Measurements from ENCODE around the gene RIMKLB.
"Not testable (repeated sequence)": the region's sequence is repeated elsewhere in the genome, so short reads cannot be mapped to it uniquely, and the experiment has no call there.

Gene RIMKLB

DNA sequence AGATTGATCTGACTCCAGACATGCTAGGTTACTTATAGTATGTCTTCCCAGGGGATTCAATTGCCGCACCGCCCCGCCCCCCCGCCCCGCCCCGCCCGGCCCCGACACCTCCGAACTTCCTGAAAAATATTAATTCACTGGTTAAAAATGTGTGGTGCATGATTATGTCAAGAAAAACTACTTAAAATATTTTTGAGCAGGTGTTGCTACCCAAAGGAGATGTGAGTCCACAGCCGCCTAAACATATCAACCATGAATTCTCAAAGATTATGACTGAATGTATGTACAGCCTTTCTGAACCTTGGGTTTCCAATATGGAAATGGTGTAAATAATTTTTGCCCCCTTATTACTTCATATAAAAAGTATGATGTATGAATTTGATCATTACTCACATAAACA, 2.7 kb upstream of the RIMKLB start:
- DNase-seq = no peak

DNA sequence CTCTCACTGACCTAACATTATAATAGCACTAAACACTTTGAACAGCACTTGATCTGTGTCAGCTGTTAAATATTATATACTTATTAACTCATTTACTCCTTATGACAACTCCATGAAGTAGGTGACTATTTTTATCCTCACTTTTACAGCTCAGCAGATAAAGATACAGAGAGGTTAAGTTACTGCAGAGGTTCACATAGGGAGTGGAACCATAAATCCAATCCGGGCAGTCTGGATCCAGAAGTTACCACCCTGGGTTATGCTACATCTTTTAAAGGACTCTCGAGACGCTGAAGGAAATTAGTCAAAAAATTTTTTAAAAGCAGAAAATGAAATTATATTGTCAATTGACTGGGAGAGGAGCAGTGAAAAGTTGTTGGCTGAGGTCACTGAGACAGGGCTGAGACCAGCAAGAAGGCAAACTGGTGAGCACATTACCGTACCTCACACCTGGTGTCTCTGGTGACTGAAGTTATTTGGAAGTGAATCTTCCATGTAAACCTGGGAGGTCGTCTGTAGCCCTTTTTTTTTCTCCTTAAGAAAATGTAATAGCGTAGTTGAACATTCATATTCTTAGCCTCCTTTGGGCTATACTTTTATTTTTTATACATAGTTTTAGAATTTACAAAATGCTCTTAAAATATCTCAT, 1.2 kb upstream of the RIMKLB start:
- no peak for DNase-seq

GRCh38 chr12:8697120-8697475, 693 bp upstream of the RIMKLB start:
- no peak for DNase-seq

DNA sequence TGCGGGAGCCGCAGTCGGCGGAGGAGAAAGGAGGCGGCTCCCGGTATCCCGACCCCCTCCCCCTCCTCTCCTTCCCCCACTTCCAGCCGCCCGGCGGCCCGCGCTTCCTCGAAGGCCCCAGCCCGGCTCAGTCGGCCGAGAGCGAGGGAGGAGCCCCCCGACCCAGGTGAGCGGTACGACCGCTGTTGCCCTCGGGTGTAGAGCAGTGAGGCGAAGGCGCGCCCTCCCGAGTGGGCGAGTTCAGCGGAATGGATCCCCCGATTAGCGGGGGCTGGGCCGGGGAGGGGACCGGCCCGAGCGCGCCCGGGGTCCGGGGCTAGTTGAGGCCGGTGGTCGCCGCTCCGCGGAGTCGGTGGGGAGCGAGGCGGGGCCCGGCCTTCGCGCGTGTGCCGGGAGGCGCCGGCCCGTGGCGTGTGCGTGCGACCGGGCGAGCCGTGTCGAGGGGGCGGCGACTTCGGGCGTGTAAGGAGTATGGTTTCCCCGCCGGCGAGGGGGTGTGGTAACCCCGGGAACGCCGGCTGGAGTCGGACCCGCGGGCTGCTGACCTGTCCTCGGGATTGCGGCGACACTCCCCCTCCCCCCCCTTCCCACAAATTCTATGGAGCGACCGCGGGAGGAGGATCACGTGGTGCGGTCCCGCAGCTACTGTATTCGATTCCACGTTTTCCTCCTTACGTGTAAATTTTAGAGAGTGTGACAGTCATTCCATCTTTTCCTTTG, 501 bp downstream of the RIMKLB start:
- peak in 3 of 4 experiments; percentile 12 to 28 (median 20) for DNase-seq

GRCh38 chr12:8698879-8699278, 1.1 kb downstream of the RIMKLB start:
- DNase-seq = no peak

DNA sequence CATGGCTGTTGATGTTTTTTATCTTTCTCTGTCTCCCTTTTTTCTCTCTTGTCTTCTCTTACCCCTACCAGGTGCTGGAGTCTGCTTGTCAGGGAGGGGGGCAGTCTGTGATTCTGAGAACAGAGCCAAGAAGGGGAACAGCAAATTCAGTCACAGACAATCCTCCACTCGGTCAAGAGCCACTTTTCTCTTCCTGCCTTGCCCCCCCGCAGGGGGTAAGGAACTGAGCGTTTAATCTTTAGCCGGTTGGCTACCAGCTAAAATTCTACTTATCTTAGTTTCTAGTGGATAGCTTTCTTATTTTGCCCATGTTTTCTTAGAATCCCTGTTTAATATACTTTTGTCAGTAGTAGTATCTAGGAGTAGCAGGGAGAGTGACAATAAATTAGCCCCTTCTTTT, 1.9 kb downstream of the RIMKLB start:
- no peak for DNase-seq

GRCh38 chr12:8701046-8701660, 3.4 kb downstream of the RIMKLB start:
- DNase-seq = no peak

DNA sequence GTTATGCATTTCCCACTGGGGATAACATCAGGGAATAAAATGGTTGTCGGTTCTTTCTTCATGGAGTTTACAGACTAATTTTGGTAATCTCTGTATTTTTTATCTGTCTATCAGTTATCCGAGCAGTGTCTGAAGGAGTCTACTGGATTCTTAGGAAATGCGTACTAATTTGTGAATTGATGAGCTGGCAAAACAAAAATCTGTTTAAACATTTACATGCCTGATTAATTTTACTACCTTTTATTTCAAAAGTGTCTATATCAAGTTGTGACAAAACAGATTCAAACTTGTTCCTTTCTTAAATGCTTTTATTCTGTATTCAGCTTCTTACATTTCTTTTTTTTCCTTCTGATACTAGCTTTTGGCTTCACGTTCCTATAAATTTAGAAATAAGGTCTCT, 4.4 kb downstream of the RIMKLB start:
- no peak for DNase-seq

- DNase-seq = no peak
Measured at GRCh38 chr12:8709124-8709830, 11.5 kb downstream of the RIMKLB start.

GRCh38 chr12:8712572-8712971, 14.8 kb downstream of the RIMKLB start:
- DNase-seq = no peak

DNA sequence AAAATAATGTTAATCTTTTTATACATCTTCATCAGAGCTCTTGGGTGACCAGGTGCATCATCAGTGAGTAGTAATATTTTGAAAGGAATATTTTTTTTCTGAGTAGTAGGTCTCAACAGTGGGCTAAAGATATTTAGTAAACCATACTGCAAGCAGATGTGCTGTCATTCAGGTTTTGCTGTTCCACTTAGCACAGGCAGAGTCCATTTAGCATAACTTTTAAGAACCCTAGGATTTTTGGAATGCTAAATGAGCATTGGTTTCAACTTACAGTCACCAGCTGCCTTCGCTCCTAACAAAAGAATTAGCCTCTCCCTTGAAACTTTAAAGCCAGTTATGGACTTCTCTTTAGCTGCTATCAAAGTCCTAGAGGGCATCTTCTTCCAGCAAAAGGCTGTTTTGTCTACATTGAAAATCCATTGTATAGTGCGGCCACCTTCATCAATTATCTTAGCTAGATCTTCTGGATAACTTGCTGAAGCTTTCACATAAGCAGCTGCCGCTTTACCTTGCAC, 24.6 kb downstream of the RIMKLB start:
- no peak for DNase-seq

- DNase-seq = no peak
Measured at GRCh38 chr12:8734873-8735381, 37.1 kb downstream of the RIMKLB start.

DNA sequence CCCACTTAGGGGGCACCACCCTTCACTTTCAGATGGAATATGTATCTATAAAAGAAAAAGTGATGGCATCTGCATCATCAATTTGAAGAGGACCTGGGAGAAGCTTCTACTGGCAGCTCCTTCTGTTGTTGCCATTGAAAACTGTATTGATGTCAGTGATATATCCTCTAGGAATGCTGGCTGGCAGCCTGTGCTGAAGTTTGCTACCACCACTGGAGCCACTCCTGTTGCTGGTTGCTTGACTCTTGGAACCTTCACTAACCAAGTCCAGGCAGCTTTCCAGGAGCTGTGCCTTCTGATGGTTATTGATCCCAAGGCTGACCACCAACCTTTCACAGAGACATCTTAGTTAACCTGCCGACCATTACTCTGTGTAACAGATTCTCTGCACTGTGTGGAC, 44.7 kb downstream of the RIMKLB start:
- no peak for DNase-seq

- not testable (repeated sequence) for DNase-seq
Measured at GRCh38 chr12:8743121-8743520, 45.3 kb downstream of the RIMKLB start.

DNA sequence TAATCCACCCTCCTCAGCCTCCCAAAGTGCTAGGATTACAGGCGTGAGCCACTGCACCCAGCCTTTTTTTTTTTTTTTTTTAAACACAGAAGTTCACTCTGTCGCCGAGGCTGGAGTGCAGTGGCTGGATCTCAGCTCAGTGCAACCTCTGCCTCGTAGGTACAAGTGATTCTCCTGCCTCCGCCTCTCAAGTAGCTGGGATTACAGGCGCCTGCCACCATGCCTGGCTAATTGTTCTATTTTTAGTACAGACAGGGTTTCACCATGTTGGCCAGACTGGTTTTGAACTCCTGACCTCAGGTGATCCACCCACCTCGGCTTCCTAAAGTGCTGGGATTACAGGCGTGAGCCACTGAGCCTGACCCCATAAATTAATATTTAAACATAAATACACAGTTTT, 47.8 kb downstream of the RIMKLB start:
- DNase-seq = not testable (repeated sequence)

DNA sequence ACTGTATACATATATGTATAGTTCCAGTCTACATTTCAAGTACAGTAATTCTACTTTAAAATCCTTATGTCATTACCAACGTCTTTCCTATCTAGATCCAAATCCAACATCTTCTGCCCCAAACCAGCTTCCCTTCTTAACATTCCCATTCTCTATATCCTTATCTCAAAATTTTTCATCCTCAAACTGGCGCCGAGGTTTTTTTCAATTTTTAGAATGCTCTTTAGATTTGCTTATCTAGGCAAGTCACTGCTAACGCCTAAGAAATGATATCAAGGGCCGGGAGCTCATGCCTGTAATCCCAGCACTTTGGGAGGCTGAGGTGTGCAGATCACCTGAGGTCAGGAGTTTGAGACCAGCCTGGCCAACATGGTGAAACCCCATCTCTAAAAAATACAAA, 48.3 kb downstream of the RIMKLB start:
- no peak for DNase-seq

DNA sequence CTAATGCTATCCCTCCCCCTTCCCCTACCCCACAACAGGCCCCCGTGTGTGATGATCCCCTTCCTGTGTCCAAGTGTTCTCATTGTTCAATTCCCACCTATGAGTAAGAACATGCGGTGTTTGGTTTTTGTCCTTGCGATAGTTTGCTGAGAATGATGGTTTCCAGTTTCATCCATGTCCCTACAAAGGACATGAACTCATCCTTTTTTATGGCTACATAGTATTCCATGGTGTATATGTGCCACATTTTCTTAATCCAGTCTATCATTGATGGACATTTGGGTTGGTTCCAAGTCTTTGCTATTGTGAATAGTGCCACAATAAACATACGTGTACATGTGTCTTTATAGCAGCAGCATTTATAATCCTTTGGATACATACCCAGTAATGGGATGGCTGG, 62.3 kb downstream of the RIMKLB start:
- not testable (repeated sequence) for DNase-seq

- not testable (repeated sequence) for DNase-seq
Measured at GRCh38 chr12:8762701-8763100, 64.9 kb downstream of the RIMKLB start.

- DNase-seq = not testable (repeated sequence)
Measured at GRCh38 chr12:8766121-8766520, 68.3 kb downstream of the RIMKLB start.

- no peak for DNase-seq
Measured at GRCh38 chr12:8770499-8770898, 72.7 kb downstream of the RIMKLB start.

GRCh38 chr12:8771072-8771471, 73.3 kb downstream of the RIMKLB start:
- no peak for DNase-seq

DNA sequence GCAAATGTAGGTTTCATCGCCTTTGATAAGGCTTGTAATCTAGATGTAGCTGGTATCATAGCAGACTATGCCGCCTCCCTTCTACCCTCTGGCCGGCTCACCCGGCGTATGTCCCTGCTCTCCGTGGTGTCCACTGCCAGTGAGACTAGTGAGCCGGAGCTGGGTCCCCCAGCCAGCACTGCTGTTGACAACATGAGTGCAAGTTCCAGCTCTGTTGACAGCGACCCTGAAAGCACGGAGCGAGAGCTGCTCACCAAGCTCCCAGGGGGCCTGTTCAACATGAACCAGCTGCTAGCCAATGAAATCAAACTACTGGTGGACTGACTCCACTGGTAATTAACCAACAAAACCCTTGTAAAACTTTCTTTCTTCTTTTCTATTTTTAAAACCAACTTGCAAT, 75.7 kb downstream of the RIMKLB start:
- no peak for DNase-seq

DNA sequence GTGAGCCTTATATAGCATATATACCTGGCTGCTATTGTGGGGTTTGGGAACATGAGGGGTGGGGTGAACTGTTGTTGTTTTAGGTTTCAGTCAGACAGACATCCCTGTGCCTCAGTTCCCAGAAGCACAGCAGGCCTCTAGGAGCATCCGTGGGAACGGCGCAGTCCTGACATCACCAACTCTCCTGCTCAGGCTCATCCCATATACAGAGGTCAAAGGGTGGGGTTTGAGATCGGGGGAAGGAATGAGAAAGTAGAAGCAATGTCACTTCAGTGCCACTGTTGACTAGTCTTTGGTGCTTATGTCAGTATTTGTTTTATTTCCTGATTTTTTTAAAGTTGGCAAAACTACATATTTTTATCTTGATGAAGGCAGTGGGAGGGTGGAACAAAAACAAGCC, 81.5 kb downstream of the RIMKLB start:
- no peak for DNase-seq
